Stimulated activated CD4-positive, alpha-beta T cell treated with anti-CD3 and anti-CD28 coated beads, Interleukin-15, amount 100 ng/mL, for 1 hour (primary cell): Measurements from ENCODE around the gene ARHGAP29.

ENCODE experiments used
- DNase-seq, 2 donors: peaks; one replicate each; pipeline ENCODE4 v3.0.0-alpha.2; 2020; ENCODE audit warnings: low read depth in 1 of 2, low spot score in 1 of 2

ARHGAP29 gene

GRCh38 chr1:94236630-94237290 lies 624 bp downstream of the ARHGAP29 start:
- DNase-seq: no peak

- no peak for DNase-seq
Measured at GRCh38 chr1:94236013-94236491, 1.3 kb downstream of the ARHGAP29 start.

DNA sequence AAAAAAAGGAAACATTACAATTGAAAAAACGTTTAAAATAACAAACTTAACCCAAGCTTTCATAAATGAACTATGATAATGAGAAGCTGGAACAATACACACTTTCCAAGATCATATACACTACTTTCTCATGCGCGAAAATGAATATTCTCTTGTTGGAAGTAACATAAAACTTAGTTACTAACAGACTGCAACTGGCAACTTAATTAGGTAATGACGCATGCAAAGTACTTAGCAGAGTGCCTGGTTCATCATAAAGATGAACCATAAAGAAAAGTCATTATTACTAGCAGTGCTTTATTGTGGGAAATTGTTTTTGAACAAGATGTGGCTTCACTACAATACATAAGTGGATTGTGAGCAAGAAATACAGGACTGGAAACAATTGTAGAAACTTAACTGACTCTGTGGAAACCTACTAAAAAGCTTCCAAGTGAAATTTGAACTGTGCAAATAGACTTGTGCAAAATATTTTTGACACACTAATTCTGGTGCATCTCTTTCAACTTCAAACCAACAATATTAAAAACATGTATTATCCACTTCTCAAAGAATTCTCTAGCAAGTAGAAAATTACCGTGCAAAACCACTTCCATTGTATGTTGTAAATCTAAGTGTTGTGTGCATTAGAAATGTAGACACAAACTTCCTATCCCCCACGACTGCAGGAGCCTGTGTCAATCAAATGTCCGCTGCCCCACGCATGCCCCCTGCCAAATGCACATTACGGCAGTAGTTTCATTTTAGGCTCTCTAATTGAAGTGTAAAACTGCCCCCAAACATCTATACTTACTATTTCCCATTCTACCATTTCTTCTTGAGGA lies 2.0 kb downstream of the ARHGAP29 start:
- DNase-seq: no peak

GRCh38 chr1:94234615-94235014 lies 2.8 kb downstream of the ARHGAP29 start:
- no peak for DNase-seq

- no peak for DNase-seq
Measured at GRCh38 chr1:94231746-94232145, 5.6 kb downstream of the ARHGAP29 start.

DNA sequence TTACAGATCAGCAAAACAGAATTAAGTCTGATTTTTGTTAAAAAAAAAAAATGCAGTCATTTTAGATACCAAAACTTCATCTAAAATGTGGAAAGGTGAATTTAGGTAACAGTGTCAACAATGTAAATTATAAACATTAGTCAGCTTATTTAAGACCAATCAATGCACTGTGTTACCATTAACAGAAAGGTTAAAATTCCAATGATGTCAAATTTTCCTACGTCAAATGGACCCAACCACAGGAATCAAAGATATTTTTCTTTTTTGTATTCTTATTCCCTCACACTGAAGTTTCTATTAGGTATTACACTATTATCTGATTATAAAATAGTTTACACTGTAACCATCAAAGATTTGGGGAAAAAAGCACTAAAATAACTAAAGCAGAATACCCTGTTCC lies 6.5 kb downstream of the ARHGAP29 start:
- no peak for DNase-seq

DNA sequence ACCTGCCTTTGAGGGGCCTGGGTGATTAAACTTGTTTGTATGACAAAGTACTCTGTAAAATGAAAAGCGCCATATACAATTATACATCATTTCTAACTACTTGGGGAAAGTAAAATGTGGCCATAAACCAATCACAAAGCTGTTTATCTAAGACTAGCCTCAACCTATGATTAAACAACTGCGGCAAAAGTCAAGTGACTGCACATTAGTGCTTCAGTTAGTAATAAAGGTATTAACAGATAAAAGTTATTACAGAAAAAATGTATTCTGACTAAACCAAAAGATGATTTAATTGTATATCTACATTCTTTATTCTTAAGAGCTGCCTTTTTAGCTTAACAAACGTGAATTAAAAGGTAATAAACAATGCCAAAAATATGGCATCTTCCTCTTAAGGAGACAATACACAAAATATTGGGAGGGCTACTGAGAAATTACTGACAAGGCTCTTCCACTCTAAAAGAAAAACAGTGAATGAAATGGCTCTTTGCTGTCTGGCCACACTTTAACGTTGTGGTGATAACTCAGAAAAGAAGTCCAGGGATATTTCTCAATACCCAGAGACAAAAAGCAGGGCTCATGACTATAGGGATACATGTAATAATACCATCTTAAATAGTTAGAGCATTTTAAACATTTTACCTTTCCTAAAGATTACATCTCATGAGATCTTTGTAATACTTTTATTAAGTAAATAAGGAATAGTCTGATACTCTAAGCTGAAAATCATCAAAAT lies 8.6 kb downstream of the ARHGAP29 start:
- DNase-seq: no peak

DNA sequence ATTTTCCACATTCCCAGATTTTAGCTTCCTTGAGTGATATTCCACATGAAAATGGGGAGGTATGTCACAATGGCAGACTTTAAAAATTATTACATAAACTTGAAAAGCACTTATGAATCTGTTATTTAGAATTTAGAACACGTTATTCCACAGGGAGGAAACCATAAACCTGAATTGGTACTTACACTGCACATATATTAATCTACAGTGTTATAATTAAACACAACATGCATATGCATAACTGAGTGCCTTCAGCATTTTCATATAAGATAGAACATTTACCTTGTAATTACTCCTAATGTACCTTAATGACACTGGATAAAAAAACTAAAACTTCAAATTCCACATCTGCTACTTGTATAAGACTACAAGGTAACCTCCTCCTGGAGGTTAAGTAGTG lies 9.8 kb downstream of the ARHGAP29 start:
- DNase-seq: no peak

DNA sequence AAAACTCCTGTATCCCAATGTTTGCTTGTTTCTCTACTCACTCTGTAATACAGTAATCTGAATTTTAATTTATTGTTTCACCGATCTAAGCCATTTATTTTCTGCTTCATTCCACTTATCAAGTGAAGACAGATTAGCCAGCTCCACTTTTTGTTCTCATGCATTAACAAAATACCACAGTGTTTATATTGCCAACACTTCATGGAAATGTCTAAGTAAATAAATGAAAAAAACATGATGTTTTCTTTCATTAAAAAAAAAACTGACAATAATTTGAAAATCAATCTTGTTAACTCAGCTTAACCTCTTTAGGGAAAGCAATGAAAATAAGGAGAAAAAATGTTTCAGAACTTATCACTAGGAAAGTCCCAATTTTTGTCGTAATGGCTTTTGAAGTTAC lies 11.5 kb downstream of the ARHGAP29 start:
- DNase-seq: no peak

DNA sequence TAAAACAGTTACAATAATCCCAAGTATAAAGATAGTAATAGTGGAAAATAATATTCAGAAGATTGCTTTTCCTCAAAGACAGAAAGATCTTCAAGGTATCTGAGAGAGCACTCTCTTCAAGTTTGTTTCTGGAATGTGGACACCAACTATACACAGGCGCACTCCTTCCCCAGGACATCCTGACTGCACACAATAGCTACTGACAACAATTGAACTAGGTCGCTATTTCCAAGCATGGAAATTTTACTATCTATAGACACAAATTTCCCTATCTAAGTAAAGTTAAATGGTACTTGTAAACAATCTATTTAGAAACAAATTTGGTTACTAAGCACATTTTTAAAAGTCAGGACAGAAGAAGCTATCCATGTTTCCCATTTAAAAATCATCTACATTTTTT lies 19.1 kb downstream of the ARHGAP29 start:
- DNase-seq: no peak

DNA sequence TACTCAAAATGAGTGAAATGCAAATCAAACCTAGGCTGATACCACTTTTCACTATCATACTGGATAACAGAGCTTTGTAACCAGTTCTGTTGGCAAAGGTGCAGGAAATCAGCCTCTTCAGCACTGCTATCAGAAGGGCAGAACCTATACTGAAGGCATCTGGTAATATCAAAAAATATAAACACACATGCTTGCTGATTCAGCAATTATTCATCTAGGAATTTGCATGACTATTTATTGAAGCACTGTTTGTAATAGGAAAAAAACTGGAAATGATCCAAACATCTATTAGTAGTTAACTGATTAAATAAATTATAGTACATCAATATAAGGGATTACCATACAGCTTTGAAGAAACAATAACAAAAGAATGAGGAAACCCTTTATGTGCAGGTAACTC lies 21.4 kb downstream of the ARHGAP29 start:
- DNase-seq: no peak

GRCh38 chr1:94209982-94210381 lies 27.4 kb downstream of the ARHGAP29 start:
- DNase-seq: no peak

DNA sequence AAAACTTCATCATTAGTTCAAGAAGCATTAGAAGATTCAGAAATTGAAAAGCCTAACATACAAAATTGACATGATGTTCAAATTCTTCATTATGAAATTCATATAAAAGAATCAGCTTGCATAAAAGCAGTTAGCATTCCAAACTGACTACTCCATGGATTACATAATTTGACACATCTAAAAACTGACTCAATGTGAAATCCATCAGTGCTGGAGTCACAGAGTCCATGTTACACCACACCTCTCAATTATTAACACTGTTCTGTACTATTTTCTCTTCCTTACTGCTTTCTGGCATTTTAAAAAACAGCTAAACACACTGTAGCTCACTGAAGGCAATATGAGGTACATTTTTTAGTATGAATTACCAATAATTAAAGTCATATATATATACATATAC lies 28.0 kb downstream of the ARHGAP29 start:
- no peak for DNase-seq

GRCh38 chr1:94207695-94208094 lies 29.7 kb downstream of the ARHGAP29 start:
- no peak for DNase-seq

- no peak for DNase-seq
Measured at GRCh38 chr1:94205639-94206038, 31.7 kb downstream of the ARHGAP29 start.

- DNase-seq: no peak
Measured at GRCh38 chr1:94202241-94202640, 35.1 kb downstream of the ARHGAP29 start.

DNA sequence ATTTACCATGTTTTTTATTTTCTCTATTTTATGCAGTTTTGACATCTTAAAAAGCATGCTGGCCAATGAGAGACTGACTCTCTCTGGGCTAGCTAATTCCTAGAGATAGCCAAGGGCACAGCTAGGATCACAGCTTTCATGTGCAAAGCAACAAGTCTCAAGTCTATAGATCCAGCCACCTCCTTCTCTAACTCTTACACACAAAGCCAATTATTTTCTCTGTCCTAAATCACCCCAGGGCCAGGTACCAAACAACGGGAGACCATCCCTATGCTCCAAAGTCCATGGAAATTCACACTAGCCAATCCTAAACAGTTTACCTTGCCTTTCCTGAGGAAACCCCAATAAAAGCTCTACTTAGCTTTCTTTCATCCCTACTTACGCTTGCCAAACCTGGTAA lies 38.0 kb downstream of the ARHGAP29 start:
- no peak for DNase-seq

GRCh38 chr1:94194079-94194865 lies 43.1 kb downstream of the ARHGAP29 start:
- DNase-seq: no peak

- DNase-seq: no peak
Measured at GRCh38 chr1:94193128-94193527, 44.3 kb downstream of the ARHGAP29 start.

- DNase-seq: no peak
Measured at GRCh38 chr1:94191216-94191615, 46.2 kb downstream of the ARHGAP29 start.

GRCh38 chr1:94186946-94187345 lies 50.4 kb downstream of the ARHGAP29 start:
- no peak for DNase-seq
